M059J (cell line): Measurements from ENCODE around the gene GPR27. TPM values are rescaled to one million over a fixed set of nuclear protein-coding genes. Genes with fewer than 3 reads are reported as not detected.

Source experiments
- DNase-seq: peaks from one replicate; pipeline ENCODE4 v3.0.0-alpha.2; 2012; ENCODE audit warnings: low read depth
- total RNA-seq: library from RNA; depleted of rRNA; stranded (reverse); fragments of >200 nt; shearing (Covaris generic); gene quantifications from 2 replicates; pipeline ENCODE4 v1.2.3, GENCODE V29; 2014

Gene GPR27
- total RNA-seq, 1 experiment from 2014 or later: not detected

GRCh38 chr3:71732637-71733036 is 21.0 kb upstream of the GPR27 start:
- DNase-seq: no peak

- DNase-seq: no peak
Observed at GRCh38 chr3:71733319-71733718, 20.3 kb upstream of the GPR27 start.

GRCh38 chr3:71734881-71735280 is 18.8 kb upstream of the GPR27 start:
- DNase-seq: no peak

GRCh38 chr3:71742621-71743020 is 11.0 kb upstream of the GPR27 start:
- no peak for DNase-seq

- no peak for DNase-seq
Observed at GRCh38 chr3:71744738-71745137, 8.9 kb upstream of the GPR27 start.

GRCh38 chr3:71751602-71752001 is 2.1 kb upstream of the GPR27 start:
- DNase-seq: no peak

GRCh38 chr3:71752831-71753700 is 589 bp upstream of the GPR27 start:
- DNase-seq: no peak

GRCh38 chr3:71754610-71755253 is 1.1 kb downstream of the GPR27 start:
- DNase-seq: no peak

GRCh38 chr3:71758091-71758490 is 4.4 kb downstream of the GPR27 start:
- no peak for DNase-seq

GRCh38 chr3:71759401-71759800 is 5.7 kb downstream of the GPR27 start:
- DNase-seq: no peak

- DNase-seq: no peak
Observed at GRCh38 chr3:71760140-71760539, 6.5 kb downstream of the GPR27 start.

GRCh38 chr3:71763426-71763825 is 9.8 kb downstream of the GPR27 start:
- DNase-seq: no peak

- DNase-seq: no peak
Observed at GRCh38 chr3:71771126-71771525, 17.5 kb downstream of the GPR27 start.

GRCh38 chr3:71771884-71772283 is 18.2 kb downstream of the GPR27 start:
- DNase-seq: no peak

GRCh38 chr3:71776538-71776937 is 22.9 kb downstream of the GPR27 start:
- no peak for DNase-seq

- DNase-seq: no peak
Observed at GRCh38 chr3:71778353-71778752, 24.7 kb downstream of the GPR27 start.

- no peak for DNase-seq
Observed at GRCh38 chr3:71779674-71780377, 26.2 kb downstream of the GPR27 start.

- DNase-seq: no peak
Observed at GRCh38 chr3:71780430-71780829, 26.8 kb downstream of the GPR27 start.

- no peak for DNase-seq
Observed at GRCh38 chr3:71783152-71783551, 29.5 kb downstream of the GPR27 start.

GRCh38 chr3:71784201-71784913 is 30.7 kb downstream of the GPR27 start:
- DNase-seq: no peak

GRCh38 chr3:71784914-71785531 is 31.4 kb downstream of the GPR27 start, which contains the start of gene PROK2:
TSS of gene PROK2 (minus strand) at chr3:71785148. CDS start at chr3:71785052, 96 bp downstream.
- DNase-seq: no peak
